GM19468 (cell line): ENCODE results near the gene FSTL4.

Experiments
- ATAC-seq: cut with Tn5 transposase; IDR thresholded peaks from one replicate; pipeline ENCODE4 v1.9.1; 2021; ENCODE audit warnings: mild to moderate bottlenecking, moderate library complexity, moderate number of reproducible peaks; ENCODE audit not compliant: unreplicated experiment; ENCODE audit errors: extremely low read depth

FSTL4 gene

GRCh38 chr5:133412661-133413060, 199.7 kb downstream of the FSTL4 start:
- no peak for ATAC-seq

- ATAC-seq, result no peak
Observed at GRCh38 chr5:133410335-133410828, 202.0 kb downstream of the FSTL4 start.

- ATAC-seq, result no peak
Observed at GRCh38 chr5:133409210-133409674, 203.1 kb downstream of the FSTL4 start.

GRCh38 chr5:133408322-133408721, 204.0 kb downstream of the FSTL4 start:
- no peak for ATAC-seq

GRCh38 chr5:133406977-133407632, 205.2 kb downstream of the FSTL4 start:
- no peak for ATAC-seq

- no peak for ATAC-seq
Observed at GRCh38 chr5:133406208-133406976, 205.9 kb downstream of the FSTL4 start.

GRCh38 chr5:133405275-133406034, 206.9 kb downstream of the FSTL4 start:
- ATAC-seq, result no peak

GRCh38 chr5:133404724-133405123, 207.6 kb downstream of the FSTL4 start:
- no peak for ATAC-seq

GRCh38 chr5:133403741-133404364, 208.5 kb downstream of the FSTL4 start:
- ATAC-seq, result no peak

GRCh38 chr5:133402775-133403174, 209.6 kb downstream of the FSTL4 start:
- ATAC-seq, result no peak

GRCh38 chr5:133401731-133402347, 210.5 kb downstream of the FSTL4 start:
- no peak for ATAC-seq

GRCh38 chr5:133400831-133401351, 211.4 kb downstream of the FSTL4 start:
- ATAC-seq, result no peak

GRCh38 chr5:133400120-133400519, 212.2 kb downstream of the FSTL4 start:
- ATAC-seq, result no peak

GRCh38 chr5:133399247-133399891, 213.0 kb downstream of the FSTL4 start:
- no peak for ATAC-seq

- ATAC-seq, result no peak
Observed at GRCh38 chr5:133398646-133399101, 213.7 kb downstream of the FSTL4 start.

GRCh38 chr5:133397990-133398645, 214.2 kb downstream of the FSTL4 start:
- ATAC-seq, result no peak

- ATAC-seq, result no peak
Observed at GRCh38 chr5:133397348-133397747, 215.0 kb downstream of the FSTL4 start.

- ATAC-seq, result no peak
Observed at GRCh38 chr5:133396814-133397213, 215.5 kb downstream of the FSTL4 start.
